ENCODE data around the gene KLHL22. TPM values are rescaled to one million over a fixed set of nuclear protein-coding genes. Genes with fewer than 3 reads are reported as not detected.
A peak's percentile ranks its signal among the peaks of the same experiment; 100 is the strongest.

Gene KLHL22
- total and polyA plus RNA-seq, 4 donors: 5.3 to 29.9 (median 20.4) TPM

- intact Hi-C loops (cut with DNase I): loop anchor here in 1 of 2 donors (2.0 kb wide), 1 partner anchor 14 kb away; no protein-coding TSS in a partner anchor
- Histone ChIP-seq H3K27me3 (ENCODE audit: control insufficient read depth in 1 of 2, insufficient read depth in 2 of 2, low read length in 1 of 2) (no peaks in the 10 kb centered on the region), H3K36me3 (ENCODE audit: control insufficient read depth in 1 of 2, insufficient read depth in 2 of 2, low read length in 1 of 2) (no peaks in the 10 kb centered on the region), H3K27ac (ENCODE audit: low read depth in 1 of 2, low read length in 2 of 2) (peak overlapping the region in 1 of 2 donors; percentile 85), H3K4me1 (ENCODE audit: control insufficient read depth in 1 of 2, insufficient read depth in 2 of 2, low read length in 2 of 2) (no peaks in the 10 kb centered on the region), H3K4me3 (ENCODE audit: low read length in 2 of 2) (peak overlapping the region; percentile 67 to 83), H3K9me3 (ENCODE audit: control insufficient read depth, low read length) (no peaks in the 10 kb centered on the region)
- DNase-seq (peak; percentile 62 to 87), ATAC-seq (ENCODE audit: low FRiP score) (no peak)
- 0 to 1% methylated on average over 22 to 56 of the region's 56 CpGs for WGBS, 2 donors
Measured at GRCh38 chr22:20436307-20436767, 59.3 kb downstream of the KLHL22 start.

DNA sequence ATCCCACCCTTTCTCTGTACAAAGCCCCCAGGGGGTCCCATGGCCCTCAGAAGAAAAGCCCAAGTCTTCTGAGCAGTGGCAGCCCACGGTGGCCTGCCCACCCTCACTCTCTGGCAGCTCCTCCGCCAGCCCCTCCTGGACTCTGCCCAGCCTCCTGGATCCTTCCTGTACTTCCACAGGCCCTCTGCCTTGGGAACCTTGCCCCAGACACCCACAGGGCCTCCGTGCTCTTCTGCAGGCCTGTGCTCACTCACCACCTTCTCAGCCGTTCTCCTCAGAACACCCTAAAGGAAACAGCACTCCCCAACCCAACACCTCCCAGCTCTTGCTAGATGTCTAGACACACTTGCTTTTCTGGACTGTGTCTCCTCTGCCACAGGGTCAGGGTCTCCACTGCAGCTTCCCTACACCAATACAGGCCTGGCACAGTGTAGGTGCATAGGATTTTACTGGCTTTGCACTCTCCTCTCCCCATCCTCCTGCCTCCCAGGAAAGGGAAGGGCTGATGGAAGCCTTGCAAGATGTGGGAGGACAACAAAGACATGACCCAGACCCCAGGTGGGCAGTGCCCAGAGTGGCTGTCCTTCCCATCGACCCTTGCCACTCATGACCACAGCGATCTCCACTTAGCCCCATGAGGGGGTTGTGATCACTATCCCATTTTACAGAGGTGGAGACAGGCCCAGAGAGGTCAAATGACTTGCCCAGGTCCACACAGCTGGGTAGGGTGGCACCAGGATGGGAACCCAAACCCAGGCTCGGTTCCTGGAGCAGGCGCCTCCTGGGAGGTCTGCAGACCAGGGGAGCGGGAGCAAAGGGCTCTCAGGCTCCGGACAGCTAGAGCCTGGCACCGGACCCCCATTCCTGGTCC is 59.9 kb downstream of the KLHL22 start:
- peak overlapping the region; percentile 67 to 83 for H3K4me3 ChIP-seq (ENCODE audit: low read length in 2 of 2)
- H3K36me3 ChIP-seq (ENCODE audit: control insufficient read depth in 1 of 2, insufficient read depth in 2 of 2, low read length in 1 of 2): no peaks in the 10 kb centered on the region
- H3K4me1 ChIP-seq (ENCODE audit: control insufficient read depth in 1 of 2, insufficient read depth in 2 of 2, low read length in 2 of 2): no peaks in the 10 kb centered on the region
- DNase-seq (peak; percentile 23 to 39), ATAC-seq (ENCODE audit: low FRiP score) (no peak)
- no peak overlapping the region for H3K27ac ChIP-seq (ENCODE audit: low read depth in 1 of 2, low read length in 2 of 2)
- no peaks in the 10 kb centered on the region for H3K27me3 ChIP-seq (ENCODE audit: control insufficient read depth in 1 of 2, insufficient read depth in 2 of 2, low read length in 1 of 2)
- H3K9me3 ChIP-seq (ENCODE audit: control insufficient read depth, low read length): no peaks in the 10 kb centered on the region
- intact Hi-C loops (cut with DNase I): loop anchor here in 1 of 2 donors (2.0 kb wide), 1 partner anchor 13 kb away; no protein-coding TSS in a partner anchor
- WGBS, 2 donors: 37 to 39% methylated on average over 11 of the region's 11 CpGs

DNA sequence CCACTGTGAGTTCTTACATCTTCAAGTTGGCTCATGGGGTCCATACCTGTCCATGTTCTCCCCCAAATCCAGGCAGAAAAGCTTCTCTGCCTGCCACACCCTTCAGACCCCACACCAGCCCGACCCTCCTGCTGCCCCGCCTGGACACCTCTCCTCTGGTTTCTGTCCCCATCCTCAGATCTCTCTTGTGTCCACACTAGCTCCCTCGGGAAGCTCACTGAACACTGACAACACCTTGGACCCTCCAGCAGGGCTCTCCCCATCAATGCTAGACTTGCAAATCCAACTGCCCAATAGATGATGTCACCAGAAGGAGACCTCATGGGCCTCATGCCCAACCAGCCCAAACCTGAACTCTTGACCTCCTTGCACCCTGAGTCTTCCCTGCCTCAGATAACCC is 60.8 kb downstream of the KLHL22 start:
- H3K4me3 ChIP-seq (ENCODE audit: low read length in 2 of 2): no peak overlapping the region
- no peaks in the 10 kb centered on the region for H3K36me3 ChIP-seq (ENCODE audit: control insufficient read depth in 1 of 2, insufficient read depth in 2 of 2, low read length in 1 of 2)
- WGBS, 2 donors: 93 to 100% methylated on average over 3 of the region's 3 CpGs
- H3K9me3 ChIP-seq (ENCODE audit: control insufficient read depth, low read length): no peaks in the 10 kb centered on the region
- intact Hi-C loops (cut with DNase I): no loop called here
- H3K4me1 ChIP-seq (ENCODE audit: control insufficient read depth in 1 of 2, insufficient read depth in 2 of 2, low read length in 2 of 2): no peaks in the 10 kb centered on the region
- ATAC-seq (ENCODE audit: low FRiP score): no peak
- peak; percentile 5 to 19 for DNase-seq
- no peaks in the 10 kb centered on the region for H3K27me3 ChIP-seq (ENCODE audit: control insufficient read depth in 1 of 2, insufficient read depth in 2 of 2, low read length in 1 of 2)
- no peak overlapping the region for H3K27ac ChIP-seq (ENCODE audit: low read depth in 1 of 2, low read length in 2 of 2)

DNA sequence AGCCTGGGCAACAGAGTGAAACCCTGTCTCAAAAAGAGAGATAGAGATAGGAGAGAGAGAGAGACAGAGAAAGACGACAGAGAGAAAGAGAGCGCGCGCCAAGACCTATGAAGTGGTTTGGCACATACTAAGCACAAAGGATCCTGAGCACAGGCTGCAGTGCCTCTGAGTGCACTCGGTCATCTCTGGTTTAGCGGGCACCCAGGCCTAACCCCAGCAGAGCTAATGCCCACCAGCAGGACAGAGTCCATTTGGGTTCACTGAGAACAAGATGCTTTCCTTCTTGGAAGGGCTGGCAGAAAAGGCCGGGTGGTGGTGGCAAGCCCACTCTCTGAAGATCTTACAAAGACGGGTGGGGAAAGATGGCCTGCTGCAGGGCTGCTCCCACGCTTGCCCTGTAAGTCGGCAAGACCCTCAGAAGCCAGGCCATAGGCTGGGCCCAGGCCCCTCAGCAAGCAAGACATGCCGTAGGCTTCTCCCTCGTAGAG is 61.3 kb downstream of the KLHL22 start:
- WGBS, 2 donors: 88 to 90% methylated on average over 12 of the region's 12 CpGs

GRCh38 chr22:20433686-20434241 is 61.8 kb downstream of the KLHL22 start:
- H3K27me3 ChIP-seq (ENCODE audit: control insufficient read depth in 1 of 2, insufficient read depth in 2 of 2, low read length in 1 of 2): no peaks in the 10 kb centered on the region
- ATAC-seq (ENCODE audit: low FRiP score): no peak
- H3K9me3 ChIP-seq (ENCODE audit: control insufficient read depth, low read length): no peaks in the 10 kb centered on the region
- no peaks in the 10 kb centered on the region for H3K36me3 ChIP-seq (ENCODE audit: control insufficient read depth in 1 of 2, insufficient read depth in 2 of 2, low read length in 1 of 2)
- no peak overlapping the region for H3K4me3 ChIP-seq (ENCODE audit: low read length in 2 of 2)
- intact Hi-C loops (cut with DNase I): no loop called here
- peak; percentile 26 to 65 for DNase-seq
- 57 to 60% methylated on average over 4 of the region's 4 CpGs for WGBS, 2 donors
- H3K27ac ChIP-seq (ENCODE audit: low read depth in 1 of 2, low read length in 2 of 2): no peak overlapping the region
- H3K4me1 ChIP-seq (ENCODE audit: control insufficient read depth in 1 of 2, insufficient read depth in 2 of 2, low read length in 2 of 2): no peaks in the 10 kb centered on the region

More for the DNA sequence above, 61.3 kb downstream of the KLHL22 start:
- Histone ChIP-seq H3K4me1 (ENCODE audit: control insufficient read depth in 1 of 2, insufficient read depth in 2 of 2, low read length in 2 of 2) (no peaks in the 10 kb centered on the region), H3K36me3 (ENCODE audit: control insufficient read depth in 1 of 2, insufficient read depth in 2 of 2, low read length in 1 of 2) (no peaks in the 10 kb centered on the region), H3K27me3 (ENCODE audit: control insufficient read depth in 1 of 2, insufficient read depth in 2 of 2, low read length in 1 of 2) (no peaks in the 10 kb centered on the region), H3K27ac (ENCODE audit: low read depth in 1 of 2, low read length in 2 of 2) (no peak overlapping the region), H3K4me3 (ENCODE audit: low read length in 2 of 2) (no peak overlapping the region), H3K9me3 (ENCODE audit: control insufficient read depth, low read length) (no peaks in the 10 kb centered on the region)
- peak; percentile 34 to 40 for DNase-seq
- intact Hi-C loops (cut with DNase I): no loop called here
- ATAC-seq (ENCODE audit: low FRiP score): no peak

DNA sequence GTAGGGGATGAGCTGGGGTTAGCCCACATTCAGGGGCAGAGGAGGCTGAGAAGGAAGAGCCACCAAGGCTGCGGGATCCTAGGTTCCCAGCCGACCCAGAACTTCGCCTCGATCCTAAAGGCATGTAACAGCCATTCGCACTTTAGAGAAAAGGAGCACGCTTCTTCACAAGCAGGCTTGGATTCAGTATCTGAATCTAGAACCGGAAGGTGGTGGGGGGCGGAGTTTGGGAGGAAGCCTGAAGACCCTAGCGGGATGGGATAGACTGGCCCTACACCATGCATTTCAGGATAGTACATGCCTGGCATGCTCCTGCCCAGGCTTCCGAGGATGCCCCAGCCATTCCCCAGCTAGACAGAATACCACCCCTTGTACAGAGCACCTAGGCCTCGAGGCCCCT is 62.4 kb downstream of the KLHL22 start:
- H3K27me3 ChIP-seq (ENCODE audit: control insufficient read depth in 1 of 2, insufficient read depth in 2 of 2, low read length in 1 of 2): no peaks in the 10 kb centered on the region
- no peak overlapping the region for H3K4me3 ChIP-seq (ENCODE audit: low read length in 2 of 2)
- 92% methylated on average over 11 of the region's 11 CpGs for WGBS, 2 donors
- ATAC-seq (ENCODE audit: low FRiP score): no peak
- H3K36me3 ChIP-seq (ENCODE audit: control insufficient read depth in 1 of 2, insufficient read depth in 2 of 2, low read length in 1 of 2): no peaks in the 10 kb centered on the region
- H3K9me3 ChIP-seq (ENCODE audit: control insufficient read depth, low read length): no peaks in the 10 kb centered on the region
- intact Hi-C loops (cut with DNase I): no loop called here
- no peaks in the 10 kb centered on the region for H3K4me1 ChIP-seq (ENCODE audit: control insufficient read depth in 1 of 2, insufficient read depth in 2 of 2, low read length in 2 of 2)
- DNase-seq: peak; percentile 34 to 49
- H3K27ac ChIP-seq (ENCODE audit: low read depth in 1 of 2, low read length in 2 of 2): no peak overlapping the region

GRCh38 chr22:20432244-20432686 is 63.3 kb downstream of the KLHL22 start:
- WGBS, 2 donors: 81 to 88% methylated on average over 3 of the region's 3 CpGs
- ATAC-seq (ENCODE audit: low FRiP score) (no peak), DNase-seq (peak; percentile 12 to 56)
- Histone ChIP-seq H3K36me3 (ENCODE audit: control insufficient read depth in 1 of 2, insufficient read depth in 2 of 2, low read length in 1 of 2) (peaks cover 0 to 1% of the 10 kb centered on the region in 2 donors), H3K9me3 (ENCODE audit: control insufficient read depth, low read length) (no peaks in the 10 kb centered on the region), H3K27me3 (ENCODE audit: control insufficient read depth in 1 of 2, insufficient read depth in 2 of 2, low read length in 1 of 2) (no peaks in the 10 kb centered on the region), H3K4me1 (ENCODE audit: control insufficient read depth in 1 of 2, insufficient read depth in 2 of 2, low read length in 2 of 2) (no peaks in the 10 kb centered on the region), H3K27ac (ENCODE audit: low read depth in 1 of 2, low read length in 2 of 2) (no peak overlapping the region), H3K4me3 (ENCODE audit: low read length in 2 of 2) (no peak overlapping the region)
- intact Hi-C loops (cut with DNase I): no loop called here

- Histone ChIP-seq H3K36me3 (ENCODE audit: control insufficient read depth in 1 of 2, insufficient read depth in 2 of 2, low read length in 1 of 2) (peaks cover 0 to 2% of the 10 kb centered on the region in 2 donors), H3K9me3 (ENCODE audit: control insufficient read depth, low read length) (no peaks in the 10 kb centered on the region), H3K27me3 (ENCODE audit: control insufficient read depth in 1 of 2, insufficient read depth in 2 of 2, low read length in 1 of 2) (no peaks in the 10 kb centered on the region), H3K4me3 (ENCODE audit: low read length in 2 of 2) (no peak overlapping the region), H3K27ac (ENCODE audit: low read depth in 1 of 2, low read length in 2 of 2) (no peak overlapping the region), H3K4me1 (ENCODE audit: control insufficient read depth in 1 of 2, insufficient read depth in 2 of 2, low read length in 2 of 2) (no peaks in the 10 kb centered on the region)
- WGBS, 2 donors: 68% methylated on average over 43 to 50 of the region's 50 CpGs
- intact Hi-C loops (cut with DNase I): no loop called here
- peak; percentile 44 to 72 for DNase-seq
- no peak for ATAC-seq (ENCODE audit: low FRiP score)
Measured at GRCh38 chr22:20431511-20432192, 63.9 kb downstream of the KLHL22 start.

Data from aorta (tissue), 5 donors.